Measurements from ENCODE around the gene KRTAP10-2. TPM values are rescaled to one million over a fixed set of nuclear protein-coding genes. Genes with fewer than 3 reads are reported as not detected.
"Not testable (repeated sequence)": the region's sequence is repeated elsewhere in the genome, so short reads cannot be mapped to it uniquely, and the experiment has no call there.

Gene KRTAP10-2
- total RNA-seq, 1 donor from 2014 or later, result not detected

- intact Hi-C loops (cut with micrococcal nuclease), result no loop called here
These were observed 31.9 kb upstream of the KRTAP10-2 start for GRCh38 chr21:44583089-44583799.

- intact Hi-C loops (cut with micrococcal nuclease), result no loop called here
These were observed 30.8 kb upstream of the KRTAP10-2 start for GRCh38 chr21:44582055-44582454.

- intact Hi-C loops (cut with micrococcal nuclease), result no loop called here
These were observed 29.9 kb upstream of the KRTAP10-2 start for GRCh38 chr21:44581158-44581557.

- intact Hi-C loops (cut with micrococcal nuclease), result not testable (repeated sequence)
These were observed 29.0 kb upstream of the KRTAP10-2 start, which contains the start of gene KRTAP10-5 for GRCh38 chr21:44580231-44580821. KRTAP10-5 (minus strand) TSS chr21:44580604; CDS start chr21:44580578, 26 bp downstream.

- intact Hi-C loops (cut with micrococcal nuclease), result no loop called here
These were observed 28.5 kb upstream of the KRTAP10-2 start for GRCh38 chr21:44579833-44580144.

GRCh38 chr21:44579056-44579832 is 27.9 kb upstream of the KRTAP10-2 start:
- intact Hi-C loops (cut with micrococcal nuclease), result no loop called here

- intact Hi-C loops (cut with micrococcal nuclease), result no loop called here
These were observed 27.2 kb upstream of the KRTAP10-2 start for GRCh38 chr21:44578371-44579055.

GRCh38 chr21:44576025-44576420 is 24.7 kb upstream of the KRTAP10-2 start:
- intact Hi-C loops (cut with micrococcal nuclease), result no loop called here

- intact Hi-C loops (cut with micrococcal nuclease), result no loop called here
These were observed 24.2 kb upstream of the KRTAP10-2 start for GRCh38 chr21:44575307-44576024.

- intact Hi-C loops (cut with micrococcal nuclease), result no loop called here
These were observed 23.4 kb upstream of the KRTAP10-2 start for GRCh38 chr21:44574457-44575306.

- intact Hi-C loops (cut with micrococcal nuclease), result not testable (repeated sequence)
These were observed 22.5 kb upstream of the KRTAP10-2 start, which contains the start of gene KRTAP10-4 for GRCh38 chr21:44573630-44574456. KRTAP10-4 (plus strand) TSS chr21:44573729; CDS start chr21:44573759, 30 bp downstream.

- intact Hi-C loops (cut with micrococcal nuclease), result no loop called here
These were observed 21.8 kb upstream of the KRTAP10-2 start for GRCh38 chr21:44572959-44573583.

GRCh38 chr21:44571844-44572782 is 20.8 kb upstream of the KRTAP10-2 start:
- intact Hi-C loops (cut with micrococcal nuclease), result no loop called here

- intact Hi-C loops (cut with micrococcal nuclease), result no loop called here
These were observed 20.0 kb upstream of the KRTAP10-2 start for GRCh38 chr21:44571296-44571695.

- intact Hi-C loops (cut with micrococcal nuclease), result loop anchor here (5.0 kb wide), 1 partner anchor 87 kb away; the partner anchor contains the start of gene KRTAP12-3
These were observed 18.7 kb upstream of the KRTAP10-2 start for GRCh38 chr21:44569861-44570517.

GRCh38 chr21:44568667-44569556 is 17.6 kb upstream of the KRTAP10-2 start:
- intact Hi-C loops (cut with micrococcal nuclease), result loop anchor here (5.0 kb wide), 1 partner anchor 88 kb away; the partner anchor contains the start of gene KRTAP12-3

Measured in T-helper 1 cell treated with Interleukin-12 subunit alpha and Interleukin-12 subunit beta and Interleukin-4 antibody, amounts not matched to agents 30 ng/mL and 1 ng/mL, for 36 hours (primary cell).